Upper lobe of left lung (tissue), 6 donors: ENCODE data around the gene CDK5RAP1. TPM values are rescaled to one million over a fixed set of nuclear protein-coding genes. Genes with fewer than 3 reads are reported as not detected.

Experiments
- ATAC-seq, 2 donors: fragments of 200-7000 bp; cut with Tn5 transposase; one replicate each; pipeline ENCODE4 v1.9.1; 2022; ENCODE audit warnings: mild to moderate bottlenecking in 2 of 2, moderate library complexity in 2 of 2; ENCODE audit not compliant: low FRiP score in 2 of 2
- DNase-seq, 2 donors: peaks; one replicate each; pipeline ENCODE4 v3.0.0-alpha.2; 2019 to 2020
- H3K27ac ChIP-seq, 4 donors: fragments of 200-600 bp; sonication (generic); one replicate each; pipeline ENCODE4 v1.5.1; 2016 to 2019
- H3K27me3 ChIP-seq, 4 donors: fragments of 200-600 bp; sonication (generic); one replicate each; pipeline ENCODE4 v1.5.1; 2017 to 2019
- H3K36me3 ChIP-seq, 4 donors: fragments of 200-600 bp; sonication (generic); one replicate each; pipeline ENCODE4 v1.5.1; 2016 to 2019
- H3K4me1 ChIP-seq, 4 donors: fragments of 200-600 bp; sonication (generic); one replicate each; pipeline ENCODE4 v1.5.1; 2018 to 2019
- H3K4me3 ChIP-seq, 4 donors: fragments of 200-600 bp; sonication (generic); one replicate each; pipeline ENCODE4 v1.5.1; 2017 to 2019; ENCODE audit warnings: mild to moderate bottlenecking in 2 of 4, moderate library complexity in 1 of 4
- H3K9me3 ChIP-seq, 4 donors: fragments of 200-600 bp; sonication (generic); one replicate each; pipeline ENCODE4 v1.5.1; 2018 to 2019
- EP300 ChIP-seq, 4 donors: sonication (generic); formaldehyde crosslinking; IDR thresholded peaks; one replicate each; pipeline ENCODE4 v1.5.1; 2017; ENCODE audit warnings: antibody characterized with exemption in 4 of 4, control low read depth in 2 of 4
- POLR2A ChIP-seq, 4 donors: fragments of 450-650 bp; IDR thresholded peaks; one replicate each; pipeline ENCODE4 v1.5.1; 2016 to 2017; ENCODE audit warnings: antibody characterized with exemption in 4 of 4, mild to moderate bottlenecking in 2 of 4
- POLR2AphosphoS5 ChIP-seq, 2 donors: sonication (generic); formaldehyde crosslinking; IDR thresholded peaks; one replicate each; pipeline ENCODE4 v1.5.1; 2017; ENCODE audit warnings: antibody characterized with exemption in 2 of 2
- WGBS, 2 donors: methylation state at CpG; one replicate each; pipeline ENCODE4 v1.1.5; 2017 to 2018; 5-methylcytosine and 5-hydroxymethylcytosine counted together
- total RNA-seq, 6 donors: library from RNA; depleted of rRNA in 4 of 6; stranded (reverse); fragments of >200 nt in 4 of 6; gene quantifications; one replicate each; pipeline versions ENCODE4 v1.1.0 to v1.2.1, GENCODE V29; 2016 to 2021
- TF ChIP-seq, protein P1 (sequence below), 6 experiments: fragments of 450-650 bp in 4 of 6; fragments of 200-600 bp in 2 of 6; sonication (generic) in 2 of 6; IDR thresholded peaks; one replicate each; pipeline ENCODE4 v1.5.1; 2016 to 2019; ENCODE audit warnings: antibody characterized with exemption in 6 of 6
- donor health status: DM: no; HTN: no; CAD: no; lungs with moderate emphysema.
- donor health status: DM: no; HTN: yes; CAD: no; lungs with severe emphysema.

CDK5RAP1 gene
- total RNA-seq, 6 donors from 2014 or later: 19.1 to 33.7 (median 25.0) TPM

DNA sequence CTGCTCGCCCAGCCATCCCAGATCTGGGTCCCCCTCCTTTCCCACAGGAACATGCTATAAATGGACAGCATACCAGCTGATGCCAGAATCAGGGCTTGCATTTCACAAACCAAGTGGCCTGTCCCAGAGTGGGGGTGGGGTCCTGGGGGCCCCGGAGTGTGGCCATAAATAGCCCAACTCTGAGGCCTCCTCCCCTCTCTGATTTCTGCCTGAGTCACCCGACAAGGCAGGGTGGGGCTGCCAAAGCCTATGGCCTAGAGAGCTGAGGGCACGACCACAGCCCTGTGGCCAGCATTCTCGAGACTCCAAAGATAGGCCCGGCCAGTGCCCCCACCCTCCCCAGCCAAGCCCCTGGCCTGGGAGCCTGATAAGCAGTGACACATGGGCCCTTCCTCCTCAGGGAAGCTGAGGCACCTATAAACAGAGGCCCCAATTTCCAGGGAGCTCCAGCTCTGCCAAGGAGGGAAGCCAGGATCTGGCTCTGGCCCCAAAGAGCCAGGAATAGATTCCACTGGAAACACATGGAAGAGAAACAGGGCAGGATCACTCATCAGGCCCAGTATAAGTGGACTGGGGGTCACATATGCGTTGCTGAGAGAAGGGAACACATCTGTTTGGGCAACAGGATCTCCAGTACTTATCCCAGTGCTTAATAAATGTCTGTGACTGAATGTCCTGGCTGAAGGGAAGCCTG lies 22.0 kb upstream of the CDK5RAP1 start:
- no peaks in the 10 kb centered on the region for H3K9me3 ChIP-seq
- no peaks in the 10 kb centered on the region for H3K4me1 ChIP-seq
- H3K27me3 ChIP-seq: no peaks in the 10 kb centered on the region
- ATAC-seq (peak; percentile 47 to 77), DNase-seq (no peak)
- peak overlapping the region in 2 of 4 donors; percentile 35 for H3K27ac ChIP-seq
- 53 to 100% methylated on average over 1 to 7 of the region's 7 CpGs for WGBS, 2 donors
- no peaks in the 10 kb centered on the region for H3K36me3 ChIP-seq
- TF ChIP-seq, protein P1, sequence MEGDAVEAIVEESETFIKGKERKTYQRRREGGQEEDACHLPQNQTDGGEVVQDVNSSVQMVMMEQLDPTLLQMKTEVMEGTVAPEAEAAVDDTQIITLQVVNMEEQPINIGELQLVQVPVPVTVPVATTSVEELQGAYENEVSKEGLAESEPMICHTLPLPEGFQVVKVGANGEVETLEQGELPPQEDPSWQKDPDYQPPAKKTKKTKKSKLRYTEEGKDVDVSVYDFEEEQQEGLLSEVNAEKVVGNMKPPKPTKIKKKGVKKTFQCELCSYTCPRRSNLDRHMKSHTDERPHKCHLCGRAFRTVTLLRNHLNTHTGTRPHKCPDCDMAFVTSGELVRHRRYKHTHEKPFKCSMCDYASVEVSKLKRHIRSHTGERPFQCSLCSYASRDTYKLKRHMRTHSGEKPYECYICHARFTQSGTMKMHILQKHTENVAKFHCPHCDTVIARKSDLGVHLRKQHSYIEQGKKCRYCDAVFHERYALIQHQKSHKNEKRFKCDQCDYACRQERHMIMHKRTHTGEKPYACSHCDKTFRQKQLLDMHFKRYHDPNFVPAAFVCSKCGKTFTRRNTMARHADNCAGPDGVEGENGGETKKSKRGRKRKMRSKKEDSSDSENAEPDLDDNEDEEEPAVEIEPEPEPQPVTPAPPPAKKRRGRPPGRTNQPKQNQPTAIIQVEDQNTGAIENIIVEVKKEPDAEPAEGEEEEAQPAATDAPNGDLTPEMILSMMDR (IDR thresholded peaks at IDR 0.05): no peak
- TF ChIP-seq EP300 (IDR thresholded peaks at IDR 0.05) (no peak), POLR2AphosphoS5 (IDR thresholded peaks at IDR 0.05) (no peak), POLR2A (IDR thresholded peaks at IDR 0.05) (no peak)
- H3K4me3 ChIP-seq: no peak overlapping the region

DNA sequence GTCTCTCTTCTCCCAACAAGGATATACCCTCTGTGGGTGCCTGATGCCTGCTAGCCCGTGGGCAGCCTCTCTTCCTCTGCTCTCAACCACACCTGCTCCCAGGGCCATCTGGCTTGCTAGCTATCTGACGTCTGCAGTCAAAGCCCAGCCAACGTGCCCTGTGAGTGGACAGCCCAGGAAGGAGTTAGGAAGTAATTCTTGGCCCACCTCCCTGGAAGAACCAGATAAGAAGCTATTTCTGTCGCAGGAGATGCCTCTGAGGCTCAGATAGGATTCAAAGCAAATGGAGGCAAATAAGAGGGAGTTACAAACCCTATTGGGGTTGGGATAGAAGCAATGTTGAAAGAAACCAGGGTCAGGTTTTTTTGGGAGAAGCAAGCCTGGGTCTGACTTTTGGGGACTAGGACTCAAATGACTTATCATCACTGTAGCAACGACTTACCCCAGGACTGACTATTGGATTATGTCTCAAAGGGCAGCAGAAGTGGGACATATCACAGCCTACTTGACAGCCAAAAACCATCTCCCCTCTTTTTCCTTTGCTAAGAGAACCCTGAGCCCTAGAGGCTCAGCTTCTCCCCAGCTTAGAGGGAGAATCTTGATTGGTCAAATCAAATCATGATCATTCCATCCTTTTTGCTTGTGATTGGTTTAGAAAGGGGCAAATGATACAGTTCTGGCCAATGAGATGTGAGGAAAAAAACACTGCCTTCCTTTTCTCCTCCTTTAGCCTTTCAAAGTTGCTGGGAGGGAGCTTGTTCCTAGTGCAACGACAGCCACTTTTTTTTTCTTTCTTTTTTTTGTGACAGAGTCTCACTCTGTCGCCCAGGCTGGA lies 18.0 kb upstream of the CDK5RAP1 start:
- TF ChIP-seq POLR2AphosphoS5 (IDR thresholded peaks at IDR 0.05) (no peak), EP300 (IDR thresholded peaks at IDR 0.05) (no peak), POLR2A (IDR thresholded peaks at IDR 0.05) (no peak)
- TF ChIP-seq, protein P1 (IDR thresholded peaks at IDR 0.05): no peak
- no peaks in the 10 kb centered on the region for H3K9me3 ChIP-seq
- no peak overlapping the region for H3K27ac ChIP-seq
- H3K27me3 ChIP-seq: no peaks in the 10 kb centered on the region
- no peaks in the 10 kb centered on the region for H3K36me3 ChIP-seq
- no peak overlapping the region for H3K4me3 ChIP-seq
- H3K4me1 ChIP-seq: no peaks in the 10 kb centered on the region
- ATAC-seq (no peak), DNase-seq (no peak)
- WGBS, 2 donors: 44 to 55% methylated on average over 6 to 7 of the region's 7 CpGs

DNA sequence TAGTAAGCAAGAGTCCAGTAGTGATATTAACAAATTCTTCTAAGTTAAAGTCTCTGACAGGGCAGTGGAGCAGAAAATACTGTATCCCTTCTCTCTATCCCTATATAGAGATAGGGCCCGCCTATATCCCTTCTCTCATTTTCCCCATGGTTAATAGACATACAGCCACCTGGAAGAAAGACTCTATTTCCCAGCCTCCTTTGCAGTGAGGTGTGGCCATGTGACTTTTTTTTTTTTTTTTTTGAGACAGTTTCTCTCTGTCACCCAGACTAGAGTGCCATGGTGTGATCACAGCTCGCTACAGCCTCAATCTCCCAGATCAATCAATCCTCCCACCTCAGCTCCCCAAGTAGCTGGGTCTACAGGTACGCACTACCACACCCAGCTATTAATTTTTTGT lies 16.7 kb upstream of the CDK5RAP1 start:
- no peak for DNase-seq
- H3K36me3 ChIP-seq: no peaks in the 10 kb centered on the region
- no peak for ATAC-seq
- H3K27me3 ChIP-seq: no peaks in the 10 kb centered on the region
- no peaks in the 10 kb centered on the region for H3K4me1 ChIP-seq
- H3K27ac ChIP-seq: no peak overlapping the region
- H3K4me3 ChIP-seq: no peak overlapping the region
- 90 to 97% methylated on average over 3 of the region's 3 CpGs for WGBS, 2 donors
- TF ChIP-seq, protein P1 (IDR thresholded peaks at IDR 0.05): no peak
- TF ChIP-seq POLR2AphosphoS5 (IDR thresholded peaks at IDR 0.05) (no peak), POLR2A (IDR thresholded peaks at IDR 0.05) (no peak), EP300 (IDR thresholded peaks at IDR 0.05) (no peak)
- H3K9me3 ChIP-seq: no peaks in the 10 kb centered on the region

DNA sequence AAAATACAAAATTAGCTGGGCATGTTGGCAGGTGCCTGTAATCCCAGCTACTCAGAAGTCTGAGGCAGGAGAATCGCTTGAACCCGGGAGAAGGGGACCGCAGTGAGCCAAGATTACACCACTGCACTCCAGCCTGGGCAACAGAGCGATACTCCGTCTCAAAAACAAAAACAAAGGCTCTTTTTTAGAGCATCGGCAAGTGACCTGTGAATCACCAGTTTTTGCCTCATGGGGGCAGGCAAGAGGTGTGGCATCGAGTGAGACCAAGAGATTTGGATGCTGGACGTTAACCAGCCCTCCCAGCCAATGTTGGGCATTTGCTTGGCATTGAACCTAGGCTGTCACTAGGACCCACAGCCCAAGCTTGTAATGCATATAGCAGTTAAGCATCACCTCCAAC lies 14.6 kb upstream of the CDK5RAP1 start:
- Histone ChIP-seq H3K27ac (no peak overlapping the region), H3K27me3 (no peaks in the 10 kb centered on the region), H3K4me1 (no peaks in the 10 kb centered on the region), H3K36me3 (peaks cover 0 to 5% (median 2%) of the 10 kb centered on the region in 4 donors), H3K4me3 (no peak overlapping the region), H3K9me3 (no peaks in the 10 kb centered on the region)
- TF ChIP-seq, protein P1 (IDR thresholded peaks at IDR 0.05): peak in 2 of 6 experiments; percentile 8 to 28
- TF ChIP-seq EP300 (IDR thresholded peaks at IDR 0.05): no peak
- no peak for TF ChIP-seq POLR2AphosphoS5 (IDR thresholded peaks at IDR 0.05)
- TF ChIP-seq POLR2A (IDR thresholded peaks at IDR 0.05): no peak
- no peak for ATAC-seq
- DNase-seq: no peak
- WGBS, 2 donors: 51 to 72% methylated on average over 6 to 8 of the region's 8 CpGs
